Spleen (tissue), 11 donors: ENCODE data around the gene UIMC1. TPM values are rescaled to one million over a fixed set of nuclear protein-coding genes. Genes with fewer than 3 reads are reported as not detected.

ENCODE experiments used
- DNase-seq: peaks from one replicate; pipeline ENCODE4 v3.0.0-alpha.2; 2020
- H3K27ac ChIP-seq, 8 donors: fragments of 200-600 bp; sonication (generic) in 7 of 8; 1 replicate in 4 of 8; 2 replicates in 4 of 8; pipeline versions ENCODE4 v1.5.0 to v1.8.0; 2016 to 2021; ENCODE audit warnings: inconsistent platforms in 4 of 8, mild to moderate bottlenecking in 4 of 8, moderate library complexity in 1 of 8
- H3K27me3 ChIP-seq, 7 donors: fragments of 200-600 bp; sonication (generic) in 6 of 7; replicated peaks in 1 of 7; 1 replicate in 4 of 7; 2 replicates in 3 of 7; pipeline versions ENCODE4 v1.5.0 to v1.8.0; 2016 to 2021; ENCODE audit warnings: inconsistent platforms in 3 of 7, mild to moderate bottlenecking in 1 of 7
- H3K36me3 ChIP-seq, 6 donors: fragments of 200-600 bp; sonication (generic) in 5 of 6; 1 replicate in 4 of 6; 2 replicates in 2 of 6; pipeline versions ENCODE4 v1.5.0 to v1.8.0; 2016 to 2021; ENCODE audit warnings: inconsistent platforms in 2 of 6
- H3K4me1 ChIP-seq, 6 donors: fragments of 200-600 bp; sonication (generic) in 5 of 6; 1 replicate in 3 of 6; 2 replicates in 3 of 6; pipeline versions ENCODE4 v1.5.0 to v1.8.0; 2016 to 2021; ENCODE audit warnings: inconsistent platforms in 3 of 6
- H3K4me3 ChIP-seq, 8 donors: fragments of 200-600 bp; sonication (generic) in 7 of 8; 1 replicate in 4 of 8; 2 replicates in 4 of 8; pipeline versions ENCODE4 v1.5.0 to v1.8.0; 2016 to 2021; ENCODE audit warnings: inconsistent platforms in 4 of 8, mild to moderate bottlenecking in 4 of 8, moderate library complexity in 2 of 8
- H3K9me3 ChIP-seq, 8 donors: fragments of 200-600 bp; sonication (generic) in 7 of 8; 1 replicate in 4 of 8; 2 replicates in 4 of 8; pipeline versions ENCODE4 v1.5.0 to v1.8.0; 2016 to 2021; ENCODE audit warnings: inconsistent platforms in 4 of 8
- POLR2A ChIP-seq, 3 donors: fragments of 450-650 bp; IDR thresholded peaks; one replicate each; pipeline ENCODE4 v1.5.1; 2017; ENCODE audit warnings: antibody characterized with exemption in 3 of 3, mild to moderate bottlenecking in 1 of 3
- POLR2AphosphoS5 ChIP-seq, 3 donors: sonication (generic); formaldehyde crosslinking; IDR thresholded peaks; one replicate each; pipeline ENCODE4 v1.5.1; 2017; ENCODE audit warnings: antibody characterized with exemption in 3 of 3
- WGBS, 5 donors: extraction: QIAGEN DNeasy Blood & Tissue Kit in 3 of 5; methylation state at CpG; one replicate each; pipeline versions ENCODE4 v1.1.5 to v1.1.7; 2013 to 2018; 5-methylcytosine and 5-hydroxymethylcytosine counted together
- intact Hi-C: fragments of 100-400 bp; cut with DNase I; formaldehyde crosslinking; loops from one replicate; pipeline ENCODE4 v1.15.0; 2023; ENCODE audit warnings: low total_unique reads
- polyA plus RNA-seq, 3 donors: library from polyadenylated mRNA; stranded (reverse); fragments of 200-250 nt; gene quantifications; one replicate each; pipeline ENCODE4 v1.2.1, GENCODE V29; 2013
- total RNA-seq, 7 donors: library from RNA; depleted of rRNA in 3 of 7; stranded (reverse); fragments of >200 nt in 3 of 7; fragmentation: NEBNext Ultra II Directional in 4 of 7; extraction: Animal tissue kit (Norgen Biotek cat#: 25700) in 4 of 7; gene quantifications; one replicate each; pipeline versions ENCODE4 v1.1.0 to v1.2.1, GENCODE V29; 2016 to 2021
- TF ChIP-seq, protein P1 (sequence below), 11 experiments: fragments of 200-600 bp in 7 of 11; fragments of 450-650 bp in 4 of 11; sonication (generic) in 4 of 11; IDR thresholded peaks in 8 of 11; conservative IDR thresholded peaks in 3 of 11; 1 replicate in 7 of 11; 2 replicates in 4 of 11; pipeline versions ENCODE4 v1.4.0 to v1.8.0; 2016 to 2021; ENCODE audit warnings: antibody characterized with exemption in 11 of 11, inconsistent platforms in 4 of 11, mild to moderate bottlenecking in 1 of 11
- donor health status: healthy with polysubstance abuse.
- donor health status: DM: no; HTN: no; CAD: no; lungs with moderate emphysema.
- donor health status: DM: no; HTN: no; CAD: no.
- donor health status: Bipolar disorder and iron deficiency.
- donor health status: healthy.
- donor health status: DM: no; HTN: no; CAD: no.
- donor health status: DM: yes; HTN: yes; CAD: no.

UIMC1 gene
- total and polyA plus RNA-seq, 10 donors = 34.4 to 81.8 (median 53.8) TPM

- Histone ChIP-seq H3K27me3 (peaks cover 0 to 85% (median 33%) of the 10 kb centered on the region in 7 donors), H3K36me3 (no peaks in the 10 kb centered on the region), H3K9me3 (no peaks in the 10 kb centered on the region), H3K4me1 (no peaks in the 10 kb centered on the region), H3K27ac (no peak overlapping the region), H3K4me3 (no peak overlapping the region)
- no peak for DNase-seq
- TF ChIP-seq POLR2A (IDR thresholded peaks at IDR 0.05) (no peak), POLR2AphosphoS5 (IDR thresholded peaks at IDR 0.05) (no peak)
- TF ChIP-seq, protein P1, sequence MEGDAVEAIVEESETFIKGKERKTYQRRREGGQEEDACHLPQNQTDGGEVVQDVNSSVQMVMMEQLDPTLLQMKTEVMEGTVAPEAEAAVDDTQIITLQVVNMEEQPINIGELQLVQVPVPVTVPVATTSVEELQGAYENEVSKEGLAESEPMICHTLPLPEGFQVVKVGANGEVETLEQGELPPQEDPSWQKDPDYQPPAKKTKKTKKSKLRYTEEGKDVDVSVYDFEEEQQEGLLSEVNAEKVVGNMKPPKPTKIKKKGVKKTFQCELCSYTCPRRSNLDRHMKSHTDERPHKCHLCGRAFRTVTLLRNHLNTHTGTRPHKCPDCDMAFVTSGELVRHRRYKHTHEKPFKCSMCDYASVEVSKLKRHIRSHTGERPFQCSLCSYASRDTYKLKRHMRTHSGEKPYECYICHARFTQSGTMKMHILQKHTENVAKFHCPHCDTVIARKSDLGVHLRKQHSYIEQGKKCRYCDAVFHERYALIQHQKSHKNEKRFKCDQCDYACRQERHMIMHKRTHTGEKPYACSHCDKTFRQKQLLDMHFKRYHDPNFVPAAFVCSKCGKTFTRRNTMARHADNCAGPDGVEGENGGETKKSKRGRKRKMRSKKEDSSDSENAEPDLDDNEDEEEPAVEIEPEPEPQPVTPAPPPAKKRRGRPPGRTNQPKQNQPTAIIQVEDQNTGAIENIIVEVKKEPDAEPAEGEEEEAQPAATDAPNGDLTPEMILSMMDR (IDR thresholded peaks at IDR 0.05 in 8 of 11, conservative IDR thresholded peaks at IDR 0.05 in 3 of 11) = no peak
- 66 to 80% (median 70%) methylated on average over 2 to 10 of the region's 10 CpGs for WGBS, 5 donors
- intact Hi-C loops = no loop called here
Observed at GRCh38 chr5:176859916-176860315, 146.7 kb downstream of the UIMC1 start.

GRCh38 chr5:176857894-176858273 is 148.7 kb downstream of the UIMC1 start:
- intact Hi-C loops = no loop called here
- H3K4me1 ChIP-seq = no peaks in the 10 kb centered on the region
- DNase-seq = no peak
- H3K36me3 ChIP-seq = no peaks in the 10 kb centered on the region
- H3K27ac ChIP-seq = no peak overlapping the region
- WGBS, 5 donors = 69 to 83% (median 81%) methylated on average over 9 to 11 of the region's 11 CpGs
- peaks cover 0 to 86% (median 17%) of the 10 kb centered on the region in 7 donors for H3K27me3 ChIP-seq
- no peaks in the 10 kb centered on the region for H3K9me3 ChIP-seq
- TF ChIP-seq POLR2A (IDR thresholded peaks at IDR 0.05) = no peak
- H3K4me3 ChIP-seq = no peak overlapping the region

DNA sequence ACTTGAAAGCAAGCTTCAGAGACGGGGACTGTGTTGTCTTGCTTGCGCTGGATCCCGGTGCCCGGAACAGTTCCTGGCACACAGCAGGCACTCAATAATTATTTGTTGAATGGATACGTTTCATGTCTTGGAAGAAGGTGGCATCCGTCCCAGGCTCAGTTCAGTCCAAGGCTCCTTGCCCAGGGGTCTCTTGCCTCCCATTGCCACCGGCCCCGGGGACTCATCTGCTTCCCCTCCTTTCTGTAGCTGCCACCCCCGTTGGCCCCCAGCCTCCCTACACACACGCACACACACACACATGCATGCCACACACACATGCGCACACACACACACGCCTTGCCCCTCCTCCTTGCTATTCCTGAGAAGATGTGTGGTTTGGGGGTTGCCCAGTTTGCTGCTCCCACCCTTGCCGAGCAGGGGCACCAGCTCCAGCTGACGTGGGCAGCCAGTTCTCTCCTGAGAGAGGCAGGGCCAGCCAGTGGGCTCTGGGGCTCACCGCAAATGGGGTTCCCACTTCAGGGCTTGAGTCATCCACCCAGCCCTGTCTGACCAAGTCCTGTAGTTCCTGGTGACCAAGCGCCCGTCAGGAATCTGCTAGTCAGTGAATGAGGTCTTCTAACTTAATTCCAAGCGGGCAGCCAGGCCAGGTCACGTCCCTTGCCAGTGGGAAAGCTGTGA is 149.2 kb downstream of the UIMC1 start:
- no peaks in the 10 kb centered on the region for H3K36me3 ChIP-seq
- intact Hi-C loops = no loop called here
- TF ChIP-seq POLR2AphosphoS5 (IDR thresholded peaks at IDR 0.05) = no peak
- TF ChIP-seq, protein P1 (IDR thresholded peaks at IDR 0.05 in 8 of 11, conservative IDR thresholded peaks at IDR 0.05 in 3 of 11) = no peak
- no peak for TF ChIP-seq POLR2A (IDR thresholded peaks at IDR 0.05)
- no peaks in the 10 kb centered on the region for H3K4me1 ChIP-seq
- 70 to 81% (median 72%) methylated on average over 16 to 19 of the region's 19 CpGs for WGBS, 5 donors
- peaks cover 0 to 84% (median 11%) of the 10 kb centered on the region in 7 donors for H3K27me3 ChIP-seq
- DNase-seq = no peak
- no peak overlapping the region for H3K4me3 ChIP-seq
- H3K27ac ChIP-seq = no peak overlapping the region
- H3K9me3 ChIP-seq = no peaks in the 10 kb centered on the region

DNA sequence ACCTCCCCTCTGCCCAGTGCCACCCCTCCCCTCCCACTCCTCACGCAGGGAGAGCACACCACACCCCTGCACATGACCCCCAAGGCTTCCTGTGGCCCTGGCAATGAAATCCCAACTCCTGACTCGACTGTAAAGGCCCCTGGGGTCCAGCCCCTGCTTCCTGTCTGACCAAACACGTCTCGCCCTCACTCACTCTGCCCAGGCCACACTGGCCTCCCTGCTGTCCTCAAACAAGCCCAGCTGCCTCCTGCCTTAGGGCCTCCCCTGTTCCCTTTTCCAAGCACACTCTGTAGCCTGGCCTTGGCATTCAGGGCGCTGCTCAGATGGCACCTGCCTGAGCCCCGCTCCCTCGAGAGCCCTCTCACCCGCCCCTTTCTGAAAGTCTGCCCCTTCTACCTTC is 149.8 kb downstream of the UIMC1 start:
- no peak overlapping the region for H3K4me3 ChIP-seq
- TF ChIP-seq, protein P1 (IDR thresholded peaks at IDR 0.05 in 8 of 11, conservative IDR thresholded peaks at IDR 0.05 in 3 of 11) = no peak
- TF ChIP-seq POLR2A (IDR thresholded peaks at IDR 0.05) (no peak), POLR2AphosphoS5 (IDR thresholded peaks at IDR 0.05) (no peak)
- H3K9me3 ChIP-seq = no peaks in the 10 kb centered on the region
- WGBS, 5 donors = 43 to 58% (median 55%) methylated on average over 8 of the region's 8 CpGs
- no peaks in the 10 kb centered on the region for H3K36me3 ChIP-seq
- no peaks in the 10 kb centered on the region for H3K4me1 ChIP-seq
- peaks cover 0 to 81% (median 6%) of the 10 kb centered on the region in 7 donors for H3K27me3 ChIP-seq
- H3K27ac ChIP-seq = no peak overlapping the region
- no peak for DNase-seq
- intact Hi-C loops = no loop called here
